Measurements from ENCODE around the gene CLN6.

Gene CLN6

GRCh38 chr15:68277603-68278344 lies 48.2 kb upstream of the CLN6 start, which contains the start of gene FEM1B:
Gene FEM1B, plus strand, starts transcription at chr15:68277745. Its CDS starts 673 bp downstream, at chr15:68278418.
- Histone ChIP-seq H3K9me2 (replicated peaks; ENCODE audit: low read depth, low read length) (no peaks in the 10 kb centered on the region), H3K4me2 (ENCODE audit: low read depth, low read length, poor library complexity, severe bottlenecking) (peak within 1 kb of the TSS; percentile 88), H3K4me1 (ENCODE audit: insufficient read depth, low read length, poor library complexity, severe bottlenecking) (peaks cover 46% of the 10 kb centered on the region), H3K9me3 (ENCODE audit: insufficient read depth, low read depth, low read length) (no peaks in the 10 kb centered on the region), H3K36me3 (ENCODE audit: insufficient read depth, low read length) (no peaks in the 10 kb centered on the region), H3K79me2 (ENCODE audit: insufficient read depth, low read length) (peaks cover 48% of the 10 kb centered on the region), H3K4me3 (ENCODE audit: low read length, poor library complexity, severe bottlenecking) (peak within 1 kb of the TSS; percentile 93), H2AFZ (ENCODE audit: low read length) (peak within 1 kb of the TSS; percentile 99), H4K20me1 (ENCODE audit: insufficient read depth, low read length, poor library complexity, severe bottlenecking) (peaks cover 44% of the 10 kb centered on the region), H3F3A (ENCODE audit: low read depth) (no peaks in the 10 kb centered on the region), H3K9ac (ENCODE audit: low read depth, low read length, poor library complexity, severe bottlenecking) (peak within 1 kb of the TSS; percentile 92), H3K27me3 (ENCODE audit: insufficient read depth, low read length, poor library complexity, severe bottlenecking) (no peaks in the 10 kb centered on the region)
- TF ChIP-seq CTCF (conservative IDR thresholded peaks at IDR 0.05; ENCODE audit: low read length) (0 out of 2 replicates have a peak, but pooled peaks have one; percentile 42), EZH2phosphoT487 (IDR thresholded peaks at IDR 0.05; ENCODE audit: borderline replicate concordance) (no peak)

GRCh38 chr15:68277131-68277602 lies 47.6 kb upstream of the CLN6 start:
- peak overlapping the region; percentile 99 for H2AFZ ChIP-seq (ENCODE audit: low read length)
- no peaks in the 10 kb centered on the region for H3K9me2 ChIP-seq (replicated peaks; ENCODE audit: low read depth, low read length)
- no peaks in the 10 kb centered on the region for H3K36me3 ChIP-seq (ENCODE audit: insufficient read depth, low read length)
- peak overlapping the region; percentile 93 for H3K4me3 ChIP-seq (ENCODE audit: low read length, poor library complexity, severe bottlenecking)
- H3F3A ChIP-seq (ENCODE audit: low read depth) = no peaks in the 10 kb centered on the region
- H3K9me3 ChIP-seq (ENCODE audit: insufficient read depth, low read depth, low read length) = no peaks in the 10 kb centered on the region
- peaks cover 39% of the 10 kb centered on the region for H3K4me1 ChIP-seq (ENCODE audit: insufficient read depth, low read length, poor library complexity, severe bottlenecking)
- H3K27me3 ChIP-seq (ENCODE audit: insufficient read depth, low read length, poor library complexity, severe bottlenecking) = no peaks in the 10 kb centered on the region
- peaks cover 38% of the 10 kb centered on the region for H4K20me1 ChIP-seq (ENCODE audit: insufficient read depth, low read length, poor library complexity, severe bottlenecking)
- H3K4me2 ChIP-seq (ENCODE audit: low read depth, low read length, poor library complexity, severe bottlenecking) = peak overlapping the region; percentile 88
- TF ChIP-seq CTCF (conservative IDR thresholded peaks at IDR 0.05; ENCODE audit: low read length) (no peak), EZH2phosphoT487 (IDR thresholded peaks at IDR 0.05; ENCODE audit: borderline replicate concordance) (no peak)
- peaks cover 42% of the 10 kb centered on the region for H3K79me2 ChIP-seq (ENCODE audit: insufficient read depth, low read length)
- H3K9ac ChIP-seq (ENCODE audit: low read depth, low read length, poor library complexity, severe bottlenecking) = peak overlapping the region; percentile 92

- peak overlapping the region; percentile 88 for H3K4me2 ChIP-seq (ENCODE audit: low read depth, low read length, poor library complexity, severe bottlenecking)
- peaks cover 37% of the 10 kb centered on the region for H3K79me2 ChIP-seq (ENCODE audit: insufficient read depth, low read length)
- H4K20me1 ChIP-seq (ENCODE audit: insufficient read depth, low read length, poor library complexity, severe bottlenecking) = peaks cover 33% of the 10 kb centered on the region
- no peaks in the 10 kb centered on the region for H3K27me3 ChIP-seq (ENCODE audit: insufficient read depth, low read length, poor library complexity, severe bottlenecking)
- peak overlapping the region; percentile 92 for H3K9ac ChIP-seq (ENCODE audit: low read depth, low read length, poor library complexity, severe bottlenecking)
- no peaks in the 10 kb centered on the region for H3K9me2 ChIP-seq (replicated peaks; ENCODE audit: low read depth, low read length)
- H3F3A ChIP-seq (ENCODE audit: low read depth) = no peaks in the 10 kb centered on the region
- TF ChIP-seq EZH2phosphoT487 (IDR thresholded peaks at IDR 0.05; ENCODE audit: borderline replicate concordance) (no peak), CTCF (conservative IDR thresholded peaks at IDR 0.05; ENCODE audit: low read length) (no peak)
- no peaks in the 10 kb centered on the region for H3K9me3 ChIP-seq (ENCODE audit: insufficient read depth, low read depth, low read length)
- peak overlapping the region; percentile 99 for H2AFZ ChIP-seq (ENCODE audit: low read length)
- peaks cover 35% of the 10 kb centered on the region for H3K4me1 ChIP-seq (ENCODE audit: insufficient read depth, low read length, poor library complexity, severe bottlenecking)
- no peaks in the 10 kb centered on the region for H3K36me3 ChIP-seq (ENCODE audit: insufficient read depth, low read length)
- H3K4me3 ChIP-seq (ENCODE audit: low read length, poor library complexity, severe bottlenecking) = peak overlapping the region; percentile 93
Observed at GRCh38 chr15:68276668-68277067, 47.1 kb upstream of the CLN6 start.
